ENCODE results near the gene CCDC33.

GRCh38 chr15:74222240-74223119 lies 13.6 kb upstream of the CCDC33 start:
- TF ChIP-seq, protein P1, sequence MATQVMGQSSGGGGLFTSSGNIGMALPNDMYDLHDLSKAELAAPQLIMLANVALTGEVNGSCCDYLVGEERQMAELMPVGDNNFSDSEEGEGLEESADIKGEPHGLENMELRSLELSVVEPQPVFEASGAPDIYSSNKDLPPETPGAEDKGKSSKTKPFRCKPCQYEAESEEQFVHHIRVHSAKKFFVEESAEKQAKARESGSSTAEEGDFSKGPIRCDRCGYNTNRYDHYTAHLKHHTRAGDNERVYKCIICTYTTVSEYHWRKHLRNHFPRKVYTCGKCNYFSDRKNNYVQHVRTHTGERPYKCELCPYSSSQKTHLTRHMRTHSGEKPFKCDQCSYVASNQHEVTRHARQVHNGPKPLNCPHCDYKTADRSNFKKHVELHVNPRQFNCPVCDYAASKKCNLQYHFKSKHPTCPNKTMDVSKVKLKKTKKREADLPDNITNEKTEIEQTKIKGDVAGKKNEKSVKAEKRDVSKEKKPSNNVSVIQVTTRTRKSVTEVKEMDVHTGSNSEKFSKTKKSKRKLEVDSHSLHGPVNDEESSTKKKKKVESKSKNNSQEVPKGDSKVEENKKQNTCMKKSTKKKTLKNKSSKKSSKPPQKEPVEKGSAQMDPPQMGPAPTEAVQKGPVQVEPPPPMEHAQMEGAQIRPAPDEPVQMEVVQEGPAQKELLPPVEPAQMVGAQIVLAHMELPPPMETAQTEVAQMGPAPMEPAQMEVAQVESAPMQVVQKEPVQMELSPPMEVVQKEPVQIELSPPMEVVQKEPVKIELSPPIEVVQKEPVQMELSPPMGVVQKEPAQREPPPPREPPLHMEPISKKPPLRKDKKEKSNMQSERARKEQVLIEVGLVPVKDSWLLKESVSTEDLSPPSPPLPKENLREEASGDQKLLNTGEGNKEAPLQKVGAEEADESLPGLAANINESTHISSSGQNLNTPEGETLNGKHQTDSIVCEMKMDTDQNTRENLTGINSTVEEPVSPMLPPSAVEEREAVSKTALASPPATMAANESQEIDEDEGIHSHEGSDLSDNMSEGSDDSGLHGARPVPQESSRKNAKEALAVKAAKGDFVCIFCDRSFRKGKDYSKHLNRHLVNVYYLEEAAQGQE (IDR thresholded peaks at IDR 0.05; ENCODE audit: unreplicated experiment): no peak
- TF ChIP-seq, protein P2, sequence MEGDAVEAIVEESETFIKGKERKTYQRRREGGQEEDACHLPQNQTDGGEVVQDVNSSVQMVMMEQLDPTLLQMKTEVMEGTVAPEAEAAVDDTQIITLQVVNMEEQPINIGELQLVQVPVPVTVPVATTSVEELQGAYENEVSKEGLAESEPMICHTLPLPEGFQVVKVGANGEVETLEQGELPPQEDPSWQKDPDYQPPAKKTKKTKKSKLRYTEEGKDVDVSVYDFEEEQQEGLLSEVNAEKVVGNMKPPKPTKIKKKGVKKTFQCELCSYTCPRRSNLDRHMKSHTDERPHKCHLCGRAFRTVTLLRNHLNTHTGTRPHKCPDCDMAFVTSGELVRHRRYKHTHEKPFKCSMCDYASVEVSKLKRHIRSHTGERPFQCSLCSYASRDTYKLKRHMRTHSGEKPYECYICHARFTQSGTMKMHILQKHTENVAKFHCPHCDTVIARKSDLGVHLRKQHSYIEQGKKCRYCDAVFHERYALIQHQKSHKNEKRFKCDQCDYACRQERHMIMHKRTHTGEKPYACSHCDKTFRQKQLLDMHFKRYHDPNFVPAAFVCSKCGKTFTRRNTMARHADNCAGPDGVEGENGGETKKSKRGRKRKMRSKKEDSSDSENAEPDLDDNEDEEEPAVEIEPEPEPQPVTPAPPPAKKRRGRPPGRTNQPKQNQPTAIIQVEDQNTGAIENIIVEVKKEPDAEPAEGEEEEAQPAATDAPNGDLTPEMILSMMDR (conservative IDR thresholded peaks at IDR 0.05; ENCODE audit: low read depth in 2 of 2): no peak
- TF ChIP-seq ZNF114 (CRISPR knock-in tag; IDR thresholded peaks at IDR 0.05) (no peak), CREB1 (CRISPR knock-in tag; IDR thresholded peaks at IDR 0.05; ENCODE audit: low read depth) (no peak), POLR2AphosphoS5 (IDR thresholded peaks at IDR 0.05; ENCODE audit: low read depth) (no peak), EZH2 (IDR thresholded peaks at IDR 0.05; ENCODE audit: low read depth, unreplicated experiment) (peak; percentile 43), EZH2phosphoT487 (IDR thresholded peaks at IDR 0.05; ENCODE audit: unreplicated experiment) (no peak), STAT1 (IDR thresholded peaks at IDR 0.05; ENCODE audit: unreplicated experiment) (no peak), JUNB (IDR thresholded peaks at IDR 0.05; ENCODE audit: unreplicated experiment) (no peak), ZNF462 (CRISPR knock-in tag; IDR thresholded peaks at IDR 0.05) (no peak), ZNF331 (CRISPR knock-in tag; IDR thresholded peaks at IDR 0.05; ENCODE audit: low read depth) (no peak)
- TF ChIP-seq, protein P3, sequence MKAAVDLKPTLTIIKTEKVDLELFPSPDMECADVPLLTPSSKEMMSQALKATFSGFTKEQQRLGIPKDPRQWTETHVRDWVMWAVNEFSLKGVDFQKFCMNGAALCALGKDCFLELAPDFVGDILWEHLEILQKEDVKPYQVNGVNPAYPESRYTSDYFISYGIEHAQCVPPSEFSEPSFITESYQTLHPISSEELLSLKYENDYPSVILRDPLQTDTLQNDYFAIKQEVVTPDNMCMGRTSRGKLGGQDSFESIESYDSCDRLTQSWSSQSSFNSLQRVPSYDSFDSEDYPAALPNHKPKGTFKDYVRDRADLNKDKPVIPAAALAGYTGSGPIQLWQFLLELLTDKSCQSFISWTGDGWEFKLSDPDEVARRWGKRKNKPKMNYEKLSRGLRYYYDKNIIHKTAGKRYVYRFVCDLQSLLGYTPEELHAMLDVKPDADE (IDR thresholded peaks at IDR 0.05): no peak

Measured in GM23338 (cell line).